Measurements from ENCODE around the gene CHCHD3. TPM values are rescaled to one million over a fixed set of nuclear protein-coding genes. Genes with fewer than 3 reads are reported as not detected.

Gene CHCHD3
- polyA plus RNA-seq, 1 donor (not counting 4 experiments of a cell fraction or from before 2014, with no cell fraction given) = 59.2 TPM

DNA sequence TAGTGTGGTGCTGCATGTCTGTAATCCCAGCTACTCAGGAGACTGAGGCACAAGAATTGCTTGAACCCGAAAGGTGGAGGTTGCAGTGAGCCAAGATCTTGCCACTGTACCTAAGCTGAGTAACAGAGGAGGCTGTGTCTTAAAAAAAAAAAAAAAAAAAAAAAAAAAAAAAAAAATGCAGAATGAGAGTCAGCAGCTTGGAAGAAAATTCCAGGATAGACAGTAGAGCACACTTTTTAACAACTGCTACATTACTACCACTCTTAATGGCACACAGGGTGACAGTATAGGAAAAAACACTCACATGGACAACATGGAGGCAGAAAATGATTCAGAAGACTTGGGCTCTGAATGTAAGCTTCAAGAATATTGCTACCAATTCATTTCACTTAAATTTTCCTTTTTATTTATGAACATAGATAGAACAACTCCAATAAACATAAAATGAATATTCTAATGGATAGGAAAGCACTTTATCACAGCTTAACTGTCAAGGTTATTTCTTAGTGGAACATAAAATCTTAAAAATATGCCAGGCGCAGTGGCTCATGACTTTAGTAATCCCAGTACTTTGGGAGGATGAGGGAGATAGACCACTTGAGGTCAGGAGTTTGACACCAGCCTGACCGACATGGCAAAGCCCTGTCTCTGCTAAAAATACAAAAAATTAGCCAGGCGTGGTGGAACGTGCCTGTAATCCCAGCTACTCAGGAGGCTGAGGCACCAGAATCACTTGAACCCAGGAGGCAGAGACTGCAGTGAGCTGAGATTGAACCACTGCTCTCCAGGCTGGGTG lies 31.5 kb downstream of the CHCHD3 start:
- dilution Hi-C loops (cut with MboI; ENCODE audit: extremely low pct_ligation_motif_present, low sequenced_read_pairs) = no loop called here
- no peaks in the 10 kb centered on the region for H3K9me1 ChIP-seq (ENCODE audit: control insufficient read depth, extremely low read depth, insufficient read depth, low read length)
- no peak overlapping the region for H3K4me3 ChIP-seq (ENCODE audit: control insufficient read depth in 2 of 3, extremely low read depth in 1 of 3, insufficient read depth in 2 of 3, low read depth in 1 of 3, low read length in 3 of 3)
- H3K79me2 ChIP-seq (ENCODE audit: control insufficient read depth, insufficient read depth, low read length) = peaks cover 53% of the 10 kb centered on the region
- H3K27me3 ChIP-seq (ENCODE audit: control insufficient read depth, extremely low read depth, insufficient read depth, low read length) = no peaks in the 10 kb centered on the region
- no peak for FAIRE-seq
- H3K9me3 ChIP-seq (ENCODE audit: control insufficient read depth, low read depth, low read length) = no peaks in the 10 kb centered on the region
- H2AFZ ChIP-seq (ENCODE audit: control insufficient read depth, low read length) = no peak overlapping the region
- H3K36me3 ChIP-seq (ENCODE audit: control insufficient read depth in 2 of 2, extremely low read depth in 1 of 2, insufficient read depth in 2 of 2, low read length in 2 of 2) = no peaks in the 10 kb centered on the region
- H3K27ac ChIP-seq (ENCODE audit: control insufficient read depth, insufficient read depth, low read length) = no peak overlapping the region
- peaks cover 28% of the 10 kb centered on the region for H3K4me1 ChIP-seq (ENCODE audit: control insufficient read depth, extremely low read depth, insufficient read depth, low read length)
- H3K9ac ChIP-seq (ENCODE audit: control insufficient read depth, extremely low read depth, insufficient read depth, low read length) = no peak overlapping the region
- H3K4me2 ChIP-seq (ENCODE audit: control insufficient read depth, extremely low read depth, insufficient read depth, low read depth, low read length) = no peak overlapping the region
- no peaks in the 10 kb centered on the region for H4K20me1 ChIP-seq (ENCODE audit: control insufficient read depth, extremely low read depth, insufficient read depth, low read length)
- TF ChIP-seq EZH2 (IDR thresholded peaks at IDR 0.05; ENCODE audit: low read length) = no peak
- TF ChIP-seq, protein P1, sequence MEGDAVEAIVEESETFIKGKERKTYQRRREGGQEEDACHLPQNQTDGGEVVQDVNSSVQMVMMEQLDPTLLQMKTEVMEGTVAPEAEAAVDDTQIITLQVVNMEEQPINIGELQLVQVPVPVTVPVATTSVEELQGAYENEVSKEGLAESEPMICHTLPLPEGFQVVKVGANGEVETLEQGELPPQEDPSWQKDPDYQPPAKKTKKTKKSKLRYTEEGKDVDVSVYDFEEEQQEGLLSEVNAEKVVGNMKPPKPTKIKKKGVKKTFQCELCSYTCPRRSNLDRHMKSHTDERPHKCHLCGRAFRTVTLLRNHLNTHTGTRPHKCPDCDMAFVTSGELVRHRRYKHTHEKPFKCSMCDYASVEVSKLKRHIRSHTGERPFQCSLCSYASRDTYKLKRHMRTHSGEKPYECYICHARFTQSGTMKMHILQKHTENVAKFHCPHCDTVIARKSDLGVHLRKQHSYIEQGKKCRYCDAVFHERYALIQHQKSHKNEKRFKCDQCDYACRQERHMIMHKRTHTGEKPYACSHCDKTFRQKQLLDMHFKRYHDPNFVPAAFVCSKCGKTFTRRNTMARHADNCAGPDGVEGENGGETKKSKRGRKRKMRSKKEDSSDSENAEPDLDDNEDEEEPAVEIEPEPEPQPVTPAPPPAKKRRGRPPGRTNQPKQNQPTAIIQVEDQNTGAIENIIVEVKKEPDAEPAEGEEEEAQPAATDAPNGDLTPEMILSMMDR (optimal IDR thresholded peaks at IDR 0.05 in 1 of 3, IDR thresholded peaks at IDR 0.05 in 1 of 3, conservative IDR thresholded peaks at IDR 0.05 in 1 of 3; ENCODE audit: extremely low read depth in 1 of 3, insufficient read depth in 2 of 3, low read length in 3 of 3) = no peak
- no peak for DNase-seq (ENCODE audit: low read depth, low spot score)

DNA sequence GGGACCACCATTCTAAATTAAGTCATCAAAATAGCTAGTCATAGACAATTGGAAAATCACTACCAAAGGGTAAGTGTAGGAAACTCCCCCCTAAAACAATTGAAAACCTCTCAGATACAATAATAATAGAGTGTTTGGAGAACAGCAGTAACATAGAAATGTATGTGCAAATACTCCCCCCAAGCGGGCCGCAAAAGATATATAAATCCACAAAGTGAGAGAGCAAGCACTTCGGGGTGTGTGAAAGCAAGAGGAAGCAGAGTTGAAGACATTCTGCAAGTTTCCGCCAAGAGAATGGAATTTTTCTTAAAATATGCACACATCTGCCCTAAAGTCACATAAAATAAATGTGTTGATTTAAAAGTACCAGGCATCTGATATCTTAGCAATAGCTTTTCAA lies 33.3 kb downstream of the CHCHD3 start:
- Histone ChIP-seq H3K27me3 (ENCODE audit: control insufficient read depth, extremely low read depth, insufficient read depth, low read length) (no peaks in the 10 kb centered on the region), H3K79me2 (ENCODE audit: control insufficient read depth, insufficient read depth, low read length) (peaks cover 56% of the 10 kb centered on the region), H3K36me3 (ENCODE audit: control insufficient read depth in 2 of 2, extremely low read depth in 1 of 2, insufficient read depth in 2 of 2, low read length in 2 of 2) (no peaks in the 10 kb centered on the region), H2AFZ (ENCODE audit: control insufficient read depth, low read length) (no peak overlapping the region), H3K27ac (ENCODE audit: control insufficient read depth, insufficient read depth, low read length) (no peak overlapping the region), H4K20me1 (ENCODE audit: control insufficient read depth, extremely low read depth, insufficient read depth, low read length) (no peaks in the 10 kb centered on the region), H3K9ac (ENCODE audit: control insufficient read depth, extremely low read depth, insufficient read depth, low read length) (no peak overlapping the region), H3K4me1 (ENCODE audit: control insufficient read depth, extremely low read depth, insufficient read depth, low read length) (peaks cover 16% of the 10 kb centered on the region), H3K4me2 (ENCODE audit: control insufficient read depth, extremely low read depth, insufficient read depth, low read depth, low read length) (no peak overlapping the region), H3K4me3 (ENCODE audit: control insufficient read depth in 2 of 3, extremely low read depth in 1 of 3, insufficient read depth in 2 of 3, low read depth in 1 of 3, low read length in 3 of 3) (no peak overlapping the region), H3K9me1 (ENCODE audit: control insufficient read depth, extremely low read depth, insufficient read depth, low read length) (no peaks in the 10 kb centered on the region), H3K9me3 (ENCODE audit: control insufficient read depth, low read depth, low read length) (no peaks in the 10 kb centered on the region)
- TF ChIP-seq, protein P1 (optimal IDR thresholded peaks at IDR 0.05 in 1 of 3, IDR thresholded peaks at IDR 0.05 in 1 of 3, conservative IDR thresholded peaks at IDR 0.05 in 1 of 3; ENCODE audit: extremely low read depth in 1 of 3, insufficient read depth in 2 of 3, low read length in 3 of 3) = no peak
- TF ChIP-seq EZH2 (IDR thresholded peaks at IDR 0.05; ENCODE audit: low read length) = no peak
- DNase-seq (ENCODE audit: low read depth, low spot score) (no peak), FAIRE-seq (no peak)
- dilution Hi-C loops (cut with MboI; ENCODE audit: extremely low pct_ligation_motif_present, low sequenced_read_pairs) = no loop called here
